Measurements from ENCODE around the gene SLC5A11.

- TF ChIP-seq CTCF (IDR thresholded peaks at IDR 0.05) (no peak), POLR2A (IDR thresholded peaks at IDR 0.05) (no peak)
These were observed 110.4 kb downstream of the SLC5A11 start for GRCh38 chr16:24955975-24956731.

Data from testis (tissue), 2 donors.